HG02973 (cell line): ENCODE results near the gene TFAP2E.

Experiments
- ATAC-seq: cut with Tn5 transposase; IDR thresholded peaks from one replicate; pipeline ENCODE4 v1.9.1; 2021; ENCODE audit warnings: moderate library complexity; ENCODE audit not compliant: unreplicated experiment

Gene TFAP2E

DNA sequence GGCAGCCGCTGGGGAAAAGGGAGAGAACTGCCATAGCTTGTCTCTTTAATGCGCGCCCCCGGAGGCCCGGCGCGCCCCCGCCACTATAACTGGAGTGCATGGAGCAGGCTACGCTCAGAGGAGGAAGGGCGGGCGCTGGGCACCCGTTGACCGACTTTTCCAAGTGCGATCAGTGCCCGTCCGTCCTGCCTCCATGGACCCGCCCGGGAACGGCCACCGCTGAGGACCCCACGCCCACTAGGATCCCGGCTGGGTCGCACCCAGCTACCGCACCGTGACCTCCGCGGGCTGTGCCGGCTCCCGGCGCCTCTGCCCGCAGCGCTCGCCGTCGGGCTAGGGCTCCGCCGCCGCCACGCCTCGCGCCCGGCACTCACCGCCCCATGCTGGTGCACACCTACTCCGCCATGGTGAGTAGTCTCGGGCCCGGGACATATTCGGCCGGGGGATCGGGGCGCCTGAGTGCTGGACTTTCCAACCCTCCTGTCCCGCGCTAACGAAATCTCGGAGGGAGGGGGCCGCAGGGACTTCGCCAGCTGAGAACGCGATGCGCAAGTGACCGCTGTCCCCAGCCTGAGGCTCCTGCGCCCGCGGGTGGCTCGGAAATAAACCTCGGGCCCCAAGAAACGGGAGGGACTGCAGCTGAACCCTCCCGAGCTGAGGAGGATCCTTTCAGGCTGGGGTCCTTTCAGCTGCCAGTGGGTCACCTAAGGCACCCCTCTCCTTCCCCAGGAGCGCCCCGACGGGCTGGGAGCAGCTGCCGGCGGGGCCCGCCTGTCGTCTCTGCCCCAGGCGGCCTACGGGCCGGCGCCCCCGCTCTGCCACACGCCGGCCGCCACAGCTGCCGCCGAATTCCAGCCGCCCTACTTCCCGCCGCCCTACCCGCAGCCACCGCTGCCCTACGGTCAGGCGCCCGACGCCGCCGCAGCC, at the start of gene TFAP2E:
Gene TFAP2E, plus strand, starts transcription at position 117 of the 927 bp plus-strand sequence. Its CDS starts 264 bp downstream, at position 381.
- ATAC-seq: no peak

DNA sequence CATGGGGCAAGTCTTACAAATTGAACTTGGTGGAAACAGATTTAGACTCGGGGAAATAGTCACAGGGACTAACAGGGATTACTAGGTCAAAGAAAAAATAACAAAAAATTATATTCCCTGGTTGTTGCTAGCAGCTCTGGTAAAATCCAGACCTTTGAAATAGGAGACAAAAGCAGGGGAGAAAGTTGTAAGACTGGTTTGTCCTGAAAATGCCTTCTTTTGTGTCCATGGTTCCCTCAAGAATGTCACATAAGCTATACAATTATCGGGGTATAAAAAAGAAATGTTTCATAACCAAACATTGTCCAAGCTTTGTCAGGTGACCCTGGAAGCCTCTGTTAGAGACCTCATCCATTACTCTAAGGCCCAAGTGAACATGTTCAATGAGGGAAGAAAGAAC, 49.0 kb upstream of the TFAP2E start:
- no peak for ATAC-seq

DNA sequence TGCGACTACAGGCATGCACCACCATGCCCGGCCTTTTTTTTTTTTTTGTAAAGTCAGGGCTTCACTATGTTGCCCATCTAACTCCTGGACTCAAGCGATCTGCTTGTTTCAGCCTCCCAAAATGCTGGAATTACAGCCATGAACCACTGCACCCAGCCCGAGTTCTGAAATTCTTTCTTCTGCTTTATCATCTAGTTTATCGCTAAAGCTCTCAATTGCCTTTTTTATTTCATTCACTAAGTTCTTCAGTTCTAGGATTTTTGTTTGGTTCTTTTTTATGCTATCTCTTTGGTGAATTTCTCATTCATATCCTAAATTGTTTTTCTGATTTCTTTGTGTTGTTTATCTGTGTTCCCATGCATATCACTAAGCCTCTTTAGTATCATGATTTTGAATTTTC, 42.9 kb upstream of the TFAP2E start:
- ATAC-seq: no peak

DNA sequence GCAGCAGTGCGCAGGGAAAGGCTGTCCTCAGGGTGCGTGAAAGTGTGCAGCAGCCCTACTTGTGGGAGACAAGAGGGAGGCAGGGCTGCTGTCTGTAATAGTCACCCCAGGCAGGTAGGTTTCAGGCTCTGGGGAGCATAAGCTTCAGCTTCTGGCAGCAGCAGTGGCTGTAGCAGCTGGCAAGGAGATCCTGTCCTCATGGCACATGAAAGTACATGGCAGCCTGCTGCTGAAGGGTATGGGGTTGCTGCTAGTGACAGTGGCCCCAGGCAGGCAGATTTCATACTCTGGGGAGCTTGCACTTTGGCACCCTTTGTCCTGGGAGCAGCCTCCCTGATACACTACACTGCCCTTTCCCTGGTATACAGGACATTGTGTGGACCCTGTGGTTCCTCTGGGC, 42.2 kb upstream of the TFAP2E start:
- ATAC-seq: no peak

DNA sequence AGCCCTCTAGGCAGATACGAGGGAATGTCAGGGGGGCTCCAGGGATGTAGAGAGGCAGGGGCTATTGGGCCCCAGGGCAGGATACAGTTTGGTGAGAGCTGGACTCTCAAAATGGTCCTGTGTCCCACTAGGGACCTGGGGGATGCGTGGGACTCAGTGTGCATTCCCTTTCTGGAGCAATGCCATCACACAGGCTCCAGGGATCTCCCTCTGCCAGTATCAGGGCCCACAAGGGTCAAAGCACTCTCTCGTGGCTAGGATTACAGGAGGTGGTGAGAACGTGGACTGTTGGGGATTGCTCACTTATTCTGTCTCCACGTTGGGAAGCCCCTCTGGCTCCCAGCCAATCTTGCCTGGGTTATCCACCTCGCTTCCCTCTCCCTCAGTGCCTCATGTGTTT, 41.7 kb upstream of the TFAP2E start:
- no peak for ATAC-seq

DNA sequence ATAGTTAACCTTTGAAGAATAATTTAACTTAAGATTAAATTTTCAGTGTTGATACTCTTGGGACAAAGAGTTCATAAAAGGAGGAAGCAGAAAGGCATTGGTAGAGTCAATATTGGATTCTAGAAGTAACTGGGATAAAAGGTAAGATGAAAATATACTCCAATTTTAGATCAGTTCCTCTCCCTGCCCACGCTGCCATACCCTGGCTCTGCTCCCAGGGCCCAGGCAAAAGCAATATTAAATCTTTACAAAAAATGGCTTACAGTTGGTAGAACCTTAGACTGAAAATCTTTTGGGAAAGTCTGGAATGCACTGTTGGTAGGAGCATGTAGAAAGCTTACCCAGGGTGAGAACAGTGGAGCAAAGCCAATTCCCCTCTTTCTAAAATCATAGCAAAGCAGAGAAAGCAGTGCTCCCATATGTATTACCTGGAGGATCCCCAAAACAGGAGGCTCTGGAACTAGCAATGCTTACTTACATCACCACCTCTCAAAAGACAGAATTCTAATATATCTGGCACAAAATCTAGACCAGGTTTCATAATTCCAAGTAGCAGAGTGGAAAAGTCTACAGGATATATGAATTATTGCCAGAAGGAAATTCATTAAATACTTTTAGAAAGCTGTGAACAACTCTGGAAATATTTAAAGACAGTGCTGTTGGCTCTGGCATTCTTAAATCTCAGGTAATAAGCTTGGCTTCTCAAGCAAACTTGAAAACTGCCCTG, 40.5 kb upstream of the TFAP2E start:
- no peak for ATAC-seq

DNA sequence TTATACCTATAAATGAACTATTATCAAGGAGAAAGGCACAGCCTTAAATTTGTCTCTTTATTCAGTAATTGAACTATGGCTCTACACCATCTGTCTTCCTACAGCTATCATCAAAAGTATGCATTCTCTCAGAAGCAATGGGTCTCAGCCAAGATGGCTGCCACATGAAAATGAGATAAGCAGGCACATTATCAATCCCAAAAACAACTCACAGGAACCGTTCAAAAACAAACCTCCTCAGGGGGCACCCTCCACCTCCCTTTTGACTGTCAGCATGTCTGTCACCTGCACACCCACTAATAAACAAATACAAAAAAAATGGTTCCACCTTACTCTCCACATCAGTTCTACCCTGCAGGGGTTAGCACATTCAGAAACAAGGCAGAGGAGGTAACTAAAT, 39.5 kb upstream of the TFAP2E start:
- no peak for ATAC-seq

DNA sequence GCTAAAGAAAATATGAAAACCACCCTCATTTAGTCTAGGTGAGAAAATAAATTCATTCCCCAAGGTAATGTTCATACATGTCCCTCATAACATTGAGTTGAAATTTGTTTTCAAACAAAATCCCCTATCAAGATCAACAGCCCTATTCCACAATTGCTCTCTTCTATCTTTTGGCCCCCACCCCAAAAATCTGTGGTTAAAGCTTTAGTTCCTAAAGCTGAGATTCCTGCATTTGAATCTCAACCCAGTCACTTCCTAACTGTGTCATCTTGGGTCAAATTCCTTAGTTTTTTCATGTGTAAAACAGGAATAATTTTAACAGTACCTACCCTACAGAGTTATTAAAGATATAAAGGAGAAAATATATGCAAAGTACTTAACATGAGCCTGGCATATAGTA, 37.9 kb upstream of the TFAP2E start:
- no peak for ATAC-seq

DNA sequence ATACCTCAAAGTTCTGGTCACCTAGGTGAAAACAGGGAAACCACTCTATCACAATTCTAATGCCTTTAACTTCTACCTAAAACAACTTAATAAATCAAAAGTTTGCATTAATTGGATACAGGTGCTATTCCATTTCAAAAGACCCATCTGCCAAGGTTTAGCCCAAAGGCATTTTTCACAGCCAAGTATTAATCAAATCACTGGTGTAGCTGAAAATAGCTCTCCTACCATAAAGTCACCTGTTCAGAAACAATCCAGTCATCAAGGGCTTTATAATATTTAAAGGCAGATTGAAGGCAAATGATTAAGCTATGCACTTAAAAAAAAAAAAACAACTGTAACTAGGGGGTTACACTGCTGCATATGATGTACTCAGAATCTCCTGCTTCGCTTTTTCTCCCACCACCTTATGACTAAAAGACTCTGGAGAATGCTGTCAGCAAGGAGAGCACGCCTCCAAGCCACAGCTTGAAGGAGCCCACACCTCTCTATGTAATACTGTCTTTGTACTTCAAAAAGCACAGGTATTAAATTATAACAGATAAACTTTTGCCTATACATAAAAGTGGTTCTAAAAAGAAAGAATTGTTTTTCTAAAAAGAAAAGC, 36.5 kb upstream of the TFAP2E start:
- no peak for ATAC-seq

DNA sequence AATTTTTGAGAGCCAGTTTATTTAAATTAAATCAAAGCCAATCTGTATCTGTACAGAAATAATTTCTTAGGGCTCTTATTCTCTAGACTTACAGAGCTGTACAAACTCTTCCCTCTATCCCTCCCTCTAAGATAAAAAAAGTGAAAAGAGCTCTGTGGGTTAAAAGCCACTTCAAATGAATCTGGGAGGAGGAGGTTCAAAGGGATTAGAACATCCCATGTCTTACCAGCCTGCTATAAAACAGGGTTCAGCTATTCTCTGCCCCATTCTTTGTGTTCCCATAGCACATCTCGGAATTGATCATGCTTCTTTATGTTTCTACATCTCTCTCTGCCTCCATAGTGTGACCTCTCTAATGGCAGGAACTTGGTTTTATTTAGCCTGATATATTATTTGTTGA, 35.3 kb upstream of the TFAP2E start:
- no peak for ATAC-seq

DNA sequence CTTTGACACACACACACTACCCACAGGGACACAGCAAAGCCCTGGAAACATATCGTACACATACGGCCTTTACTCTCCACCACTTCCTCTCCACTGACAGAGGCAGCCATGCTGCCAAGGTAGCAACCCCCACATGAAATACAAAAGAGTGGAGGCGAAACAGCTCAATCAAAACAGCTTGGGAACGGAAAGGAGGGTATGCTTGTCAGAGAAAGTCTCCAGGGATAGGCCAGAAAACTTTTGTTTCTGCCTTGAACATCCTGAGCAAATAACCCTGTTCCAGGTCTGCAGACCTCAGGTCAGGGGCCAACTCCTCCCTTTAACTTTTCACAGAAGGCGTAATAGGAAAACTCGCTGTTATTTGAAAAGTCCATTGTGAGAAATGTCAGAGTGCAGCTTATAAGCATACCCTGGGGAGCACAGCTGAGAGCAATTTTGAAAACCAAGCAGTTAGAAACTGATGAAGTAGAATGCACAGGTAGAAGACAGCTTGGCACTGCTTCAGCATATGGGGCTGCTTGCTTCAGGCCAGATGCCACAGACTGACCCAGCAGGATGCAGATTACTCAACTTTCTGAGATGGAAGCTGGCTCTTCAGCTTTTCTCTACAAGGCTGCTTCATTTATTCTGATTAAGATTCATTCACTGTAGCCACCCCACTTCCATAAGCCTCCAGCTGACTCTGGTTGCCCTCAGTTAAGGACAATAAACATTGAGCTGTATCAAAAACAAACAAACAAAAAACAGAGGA, 33.9 kb upstream of the TFAP2E start:
- no peak for ATAC-seq

DNA sequence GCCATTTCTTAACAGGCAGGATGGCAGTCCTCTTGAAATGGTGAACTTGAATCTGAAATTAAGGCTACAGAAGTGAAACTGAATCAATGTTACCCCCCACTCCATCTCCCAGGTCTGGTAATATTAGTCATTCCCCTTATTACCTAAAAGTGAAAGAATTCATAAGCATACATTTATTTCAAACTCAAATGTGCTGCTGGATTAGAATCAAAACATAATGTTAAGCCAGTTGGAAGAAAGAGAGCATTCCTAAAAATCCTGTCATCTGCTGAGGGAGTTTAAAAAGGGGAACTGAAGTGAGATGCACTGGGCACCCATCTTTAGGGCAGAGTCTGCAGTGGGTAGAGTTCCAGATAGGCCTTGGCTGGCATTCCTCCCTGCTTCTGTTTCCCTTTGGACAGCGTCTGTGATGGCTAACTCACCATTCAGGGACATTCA, 33.3 kb upstream of the TFAP2E start:
- ATAC-seq: peak; percentile 44

DNA sequence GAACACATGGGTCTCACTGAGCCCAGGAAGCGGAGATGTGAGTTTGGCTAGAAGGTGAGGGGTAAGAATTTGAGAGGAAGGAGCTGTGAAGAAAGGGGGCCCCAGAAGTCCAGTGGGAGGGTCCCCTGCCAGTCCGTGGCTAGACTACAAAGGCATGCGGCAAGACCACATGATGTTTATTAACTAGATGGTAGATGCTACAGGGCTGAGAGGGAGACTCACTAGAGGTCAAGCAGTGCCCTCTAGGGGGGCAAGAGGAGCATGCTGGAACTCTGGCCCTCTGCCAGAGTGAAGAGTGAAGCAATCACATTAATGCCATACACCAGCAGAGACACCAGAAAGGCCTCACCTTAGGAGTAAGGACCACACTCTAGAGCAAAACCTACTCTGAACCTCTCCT, 28.1 kb upstream of the TFAP2E start:
- ATAC-seq: no peak

DNA sequence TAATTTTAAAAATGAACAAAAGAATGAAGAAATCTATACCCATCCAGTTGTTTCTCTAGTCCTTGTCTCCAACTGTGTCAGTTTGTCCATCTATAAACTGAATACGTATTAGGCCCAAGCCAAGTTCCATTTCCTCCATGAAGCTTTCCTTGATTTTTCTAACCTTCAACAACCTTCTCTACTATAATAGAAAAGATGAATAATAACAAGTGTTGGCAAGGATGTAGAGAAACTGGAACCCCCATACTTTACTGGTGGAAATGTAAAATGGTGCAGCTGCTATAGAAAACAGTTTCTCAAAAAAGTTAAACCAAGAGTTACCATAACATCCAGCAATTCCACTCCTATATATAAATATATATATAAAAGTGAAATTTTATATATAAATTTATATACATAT, 26.5 kb upstream of the TFAP2E start:
- no peak for ATAC-seq

DNA sequence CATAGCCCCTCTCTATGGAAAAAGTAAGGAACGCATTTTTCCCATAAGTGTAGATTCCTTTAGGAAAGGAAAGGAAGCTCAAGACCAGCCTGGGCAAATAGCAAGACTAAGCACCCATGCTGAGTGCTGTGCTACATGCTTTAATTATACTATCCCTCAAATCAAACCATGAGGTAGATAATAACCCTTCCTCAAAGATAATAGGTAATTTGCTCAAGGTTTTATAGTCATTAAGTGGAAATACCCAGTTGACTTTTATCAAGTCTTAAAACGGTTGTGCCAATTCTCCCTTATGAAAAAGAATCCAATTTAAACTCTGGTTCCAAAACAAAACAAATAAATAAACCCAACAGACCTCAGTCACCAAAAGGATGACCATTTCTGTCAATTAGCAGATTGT, 19.3 kb upstream of the TFAP2E start:
- no peak for ATAC-seq

DNA sequence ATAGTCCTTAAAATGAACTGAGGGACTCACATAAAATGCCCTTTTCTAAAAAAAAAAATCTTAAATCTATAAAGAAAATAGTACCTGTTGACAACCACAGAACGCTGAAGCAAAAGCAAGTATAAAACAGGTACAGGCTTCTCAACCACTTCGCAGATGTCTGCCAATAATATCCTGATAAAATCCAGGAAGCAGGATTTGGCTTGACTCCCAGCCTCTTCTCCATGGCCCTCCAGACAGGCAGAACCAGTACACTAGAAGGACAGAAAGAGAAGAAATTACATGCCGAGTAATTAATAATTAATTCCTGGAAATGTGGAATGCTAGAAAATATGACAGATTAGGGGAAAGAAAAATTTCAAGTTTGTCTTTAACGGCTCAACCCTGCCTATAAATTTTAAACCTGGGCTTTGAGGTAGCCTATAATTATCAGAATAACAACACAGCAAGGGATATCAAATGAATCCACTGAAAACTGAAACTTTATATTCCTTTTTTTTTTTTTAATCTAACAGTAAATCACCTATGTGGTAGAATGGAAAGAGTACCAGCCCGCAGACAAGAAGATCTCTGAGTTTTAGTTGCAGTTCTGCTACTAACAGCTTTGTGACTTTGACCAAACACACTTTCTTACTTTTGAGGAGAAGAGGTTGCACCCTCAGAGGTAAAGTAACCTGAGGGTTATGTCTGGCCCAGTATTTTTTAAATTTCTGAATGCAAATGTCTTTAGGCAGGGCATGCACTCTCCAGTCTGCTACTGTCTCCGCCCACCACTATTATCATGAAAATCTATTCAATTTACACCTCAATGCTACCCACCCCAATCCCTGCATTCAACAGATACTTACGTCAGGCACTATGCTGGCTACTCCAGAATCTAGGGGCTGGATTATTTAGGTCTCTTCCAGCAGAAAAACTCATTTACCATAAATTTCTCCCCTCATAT, 18.6 kb upstream of the TFAP2E start:
- ATAC-seq: no peak

DNA sequence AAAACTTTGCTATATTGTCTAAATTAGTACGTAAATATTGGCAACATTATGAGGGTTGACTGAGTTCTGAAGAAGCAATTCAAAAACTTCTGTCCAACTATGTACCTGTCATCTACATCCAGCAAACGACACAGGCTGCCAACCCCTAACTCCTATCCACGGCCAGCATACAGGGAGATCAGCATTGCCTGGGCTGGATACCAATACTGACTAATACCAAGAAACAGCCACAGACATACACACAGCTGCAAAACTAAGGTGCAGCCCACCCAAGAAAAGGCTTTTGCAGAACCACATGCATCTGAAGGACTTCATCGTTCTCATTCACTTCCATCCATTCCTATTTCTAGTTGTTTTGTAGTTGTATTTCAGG, 17.9 kb upstream of the TFAP2E start:
- ATAC-seq: no peak

DNA sequence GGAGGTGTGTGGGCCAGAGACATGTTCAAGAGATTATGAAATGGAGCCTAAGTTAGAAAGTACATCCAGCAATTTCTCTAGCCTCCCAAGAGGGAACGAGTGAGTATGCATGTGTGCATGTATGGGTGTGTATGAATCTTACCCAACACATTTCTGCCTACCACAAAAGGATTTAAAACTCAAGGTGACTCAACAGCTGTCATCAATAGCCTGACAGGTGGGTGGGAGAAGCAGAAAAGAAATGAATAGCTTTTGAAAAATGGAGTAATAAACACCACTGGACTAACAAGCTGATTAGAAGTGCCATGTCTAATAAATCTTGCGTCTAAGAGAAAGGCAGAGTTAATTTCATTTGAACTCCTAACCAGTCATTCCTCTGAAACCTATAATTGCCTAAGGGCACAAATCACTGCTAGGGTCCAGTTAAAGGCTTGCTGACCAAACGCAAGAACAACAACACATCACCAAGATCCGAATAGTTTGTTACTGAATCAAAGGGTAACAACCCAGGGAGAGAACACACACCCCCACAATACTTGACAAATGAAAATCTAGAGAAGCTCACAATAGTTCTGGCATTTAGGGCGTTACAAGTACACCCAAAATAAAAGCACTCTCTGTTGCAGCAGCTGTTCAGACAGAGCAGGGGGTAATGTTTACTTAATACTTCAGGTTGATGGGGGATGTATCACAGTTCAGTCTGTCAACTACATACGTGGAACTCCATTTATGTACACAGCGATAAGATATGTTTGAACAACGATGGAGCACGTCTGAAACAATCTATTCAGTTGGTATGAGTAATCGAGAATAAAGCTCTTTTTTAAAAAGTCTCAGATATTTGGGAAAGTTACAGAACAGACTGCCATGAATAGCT, 17.3 kb upstream of the TFAP2E start:
- ATAC-seq: no peak

DNA sequence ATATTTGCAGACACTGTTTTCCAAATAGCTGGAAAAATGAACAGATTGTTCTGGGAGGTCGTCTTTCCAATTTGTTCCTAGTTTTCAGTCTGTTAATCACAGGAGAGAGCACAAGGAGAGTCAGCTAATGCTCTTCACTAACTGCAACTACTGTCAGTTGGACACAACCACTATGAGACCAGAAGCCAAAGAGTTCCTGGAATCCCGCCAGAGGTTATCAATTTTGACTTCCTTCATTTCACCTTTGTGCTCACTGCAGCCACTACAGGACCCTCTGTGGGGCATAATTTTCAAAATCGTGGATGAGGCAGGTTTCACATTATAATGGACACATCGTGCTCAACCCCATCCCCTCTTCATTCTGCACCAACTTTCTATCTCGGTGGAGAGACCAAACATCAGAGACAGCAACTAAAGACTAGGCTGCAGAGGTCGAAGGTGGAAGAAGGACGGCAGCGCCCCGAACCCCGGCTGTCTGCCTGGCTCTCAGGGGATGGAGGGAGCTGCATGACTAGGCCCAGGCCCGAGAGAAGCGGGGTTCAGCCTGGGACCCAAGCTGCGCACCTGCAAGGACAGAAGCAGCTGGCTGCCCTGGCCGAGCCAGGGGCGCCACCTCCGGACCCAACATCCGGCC, 16.5 kb upstream of the TFAP2E start:
- ATAC-seq: no peak
